ENCODE measurements around the gene SGSM2. TPM values are rescaled to one million over a fixed set of nuclear protein-coding genes. Genes with fewer than 3 reads are reported as not detected.

Gene SGSM2
- total and polyA plus RNA-seq, 2 of the 13 experiments (the other 11 are each of a cell fraction or from before 2014, with no cell fraction given), result 30.4 to 51.3 TPM

DNA sequence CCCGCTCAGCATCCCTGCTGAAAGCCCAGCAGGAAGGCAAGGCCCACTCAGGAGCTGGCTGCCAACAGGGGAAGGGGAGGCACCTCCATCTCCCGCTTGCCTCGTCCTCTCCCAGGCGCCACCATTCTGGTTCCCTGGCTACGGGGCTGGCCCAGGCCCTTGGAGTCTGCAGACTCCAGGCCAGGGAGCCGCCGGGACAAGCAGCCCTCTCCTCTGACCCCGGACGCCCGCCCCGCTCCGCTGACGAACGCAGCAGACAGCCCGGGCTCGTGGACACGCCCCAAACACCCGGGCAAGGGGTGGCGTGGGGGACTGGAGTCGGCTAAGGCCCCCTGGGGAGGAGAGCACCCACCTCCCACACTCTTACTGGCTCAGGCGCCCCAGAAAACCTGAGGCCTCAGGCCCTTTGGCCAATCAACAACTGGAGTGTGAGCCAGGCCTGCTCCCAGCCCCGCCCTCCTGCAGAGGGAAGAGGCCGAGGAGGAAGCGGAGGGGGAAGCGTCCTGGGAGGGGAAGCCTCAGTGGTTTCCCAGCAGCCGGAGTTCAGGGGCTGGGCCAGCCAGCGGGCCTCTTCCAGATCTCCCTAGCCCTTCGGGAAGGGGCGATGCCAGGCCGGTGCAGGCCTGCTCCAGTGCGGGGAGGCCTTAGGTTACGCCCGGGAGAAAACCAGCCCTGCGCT lies 59.4 kb downstream of the SGSM2 start (continued):
- TF ChIP-seq PHF20 (CRISPR knock-in tag; IDR thresholded peaks at IDR 0.05) (no peak), ZNF136 (CRISPR knock-in tag; IDR thresholded peaks at IDR 0.05; ENCODE audit: low read depth) (no peak), YEATS4 (CRISPR knock-in tag; IDR thresholded peaks at IDR 0.05; ENCODE audit: borderline replicate concordance) (peak; percentile 44; the same call in 1 of the 2 replicates), ZNF746 (CRISPR knock-in tag; IDR thresholded peaks at IDR 0.05) (no peak; the same call in 1 of the 2 replicates), ZNF329 (CRISPR knock-in tag; IDR thresholded peaks at IDR 0.05; ENCODE audit: low read depth) (no peak), GABPA (IDR thresholded peaks at IDR 0.05; ENCODE audit: low read depth, low read length) (no peak; the same call in 1 of the 2 replicates), GABPA (CRISPR knock-in tag; IDR thresholded peaks at IDR 0.05; ENCODE audit: low read depth) (peak; percentile 44; the same call in 1 of the 2 replicates), CCDC6 (CRISPR knock-in tag; IDR thresholded peaks at IDR 0.05) (no peak), THYN1 (CRISPR knock-in tag; IDR thresholded peaks at IDR 0.05; ENCODE audit: borderline replicate concordance, low read depth) (no peak), ZNF619 (CRISPR knock-in tag; IDR thresholded peaks at IDR 0.05) (no peak), SAP130 (CRISPR knock-in tag; IDR thresholded peaks at IDR 0.05; ENCODE audit: low read depth) (peak; percentile 96), PITX1 (CRISPR knock-in tag; IDR thresholded peaks at IDR 0.05) (no peak; the same call in 1 of the 2 replicates), MAZ (IDR thresholded peaks at IDR 0.05; ENCODE audit: borderline replicate concordance, low read depth, low read length) (peak; percentile 84; the same call in 1 of the 2 replicates), MAZ (CRISPR knock-in tag; IDR thresholded peaks at IDR 0.05; ENCODE audit: low read depth) (peak; percentile 16; the same call in 1 of the 2 replicates), ZNF430 (CRISPR knock-in tag; IDR thresholded peaks at IDR 0.05) (no peak), ZNF335 (CRISPR knock-in tag; IDR thresholded peaks at IDR 0.05) (no peak), ZNF468 (CRISPR knock-in tag; IDR thresholded peaks at IDR 0.05) (no peak), RFX5 (IDR thresholded peaks at IDR 0.05; ENCODE audit: low read depth, low read length) (no peak), ETV5 (CRISPR knock-in tag; IDR thresholded peaks at IDR 0.05; ENCODE audit: borderline replicate concordance) (peak; percentile 41; the same call in 1 of the 2 replicates)
- TF ChIP-seq, protein P1, sequence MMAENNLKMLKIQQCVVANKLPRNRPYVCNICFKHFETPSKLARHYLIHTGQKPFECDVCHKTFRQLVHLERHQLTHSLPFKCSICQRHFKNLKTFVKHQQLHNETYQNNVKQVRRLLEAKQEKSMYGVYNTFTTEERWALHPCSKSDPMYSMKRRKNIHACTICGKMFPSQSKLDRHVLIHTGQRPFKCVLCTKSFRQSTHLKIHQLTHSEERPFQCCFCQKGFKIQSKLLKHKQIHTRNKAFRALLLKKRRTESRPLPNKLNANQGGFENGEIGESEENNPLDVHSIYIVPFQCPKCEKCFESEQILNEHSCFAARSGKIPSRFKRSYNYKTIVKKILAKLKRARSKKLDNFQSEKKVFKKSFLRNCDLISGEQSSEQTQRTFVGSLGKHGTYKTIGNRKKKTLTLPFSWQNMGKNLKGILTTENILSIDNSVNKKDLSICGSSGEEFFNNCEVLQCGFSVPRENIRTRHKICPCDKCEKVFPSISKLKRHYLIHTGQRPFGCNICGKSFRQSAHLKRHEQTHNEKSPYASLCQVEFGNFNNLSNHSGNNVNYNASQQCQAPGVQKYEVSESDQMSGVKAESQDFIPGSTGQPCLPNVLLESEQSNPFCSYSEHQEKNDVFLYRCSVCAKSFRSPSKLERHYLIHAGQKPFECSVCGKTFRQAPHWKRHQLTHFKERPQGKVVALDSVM (CRISPR knock-in tag; IDR thresholded peaks at IDR 0.05), result no peak
- TF ChIP-seq, protein P2, sequence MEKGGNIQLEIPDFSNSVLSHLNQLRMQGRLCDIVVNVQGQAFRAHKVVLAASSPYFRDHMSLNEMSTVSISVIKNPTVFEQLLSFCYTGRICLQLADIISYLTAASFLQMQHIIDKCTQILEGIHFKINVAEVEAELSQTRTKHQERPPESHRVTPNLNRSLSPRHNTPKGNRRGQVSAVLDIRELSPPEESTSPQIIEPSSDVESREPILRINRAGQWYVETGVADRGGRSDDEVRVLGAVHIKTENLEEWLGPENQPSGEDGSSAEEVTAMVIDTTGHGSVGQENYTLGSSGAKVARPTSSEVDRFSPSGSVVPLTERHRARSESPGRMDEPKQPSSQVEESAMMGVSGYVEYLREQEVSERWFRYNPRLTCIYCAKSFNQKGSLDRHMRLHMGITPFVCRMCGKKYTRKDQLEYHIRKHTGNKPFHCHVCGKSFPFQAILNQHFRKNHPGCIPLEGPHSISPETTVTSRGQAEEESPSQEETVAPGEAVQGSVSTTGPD (CRISPR knock-in tag; IDR thresholded peaks at IDR 0.05), result no peak
- TF ChIP-seq, protein P3, sequence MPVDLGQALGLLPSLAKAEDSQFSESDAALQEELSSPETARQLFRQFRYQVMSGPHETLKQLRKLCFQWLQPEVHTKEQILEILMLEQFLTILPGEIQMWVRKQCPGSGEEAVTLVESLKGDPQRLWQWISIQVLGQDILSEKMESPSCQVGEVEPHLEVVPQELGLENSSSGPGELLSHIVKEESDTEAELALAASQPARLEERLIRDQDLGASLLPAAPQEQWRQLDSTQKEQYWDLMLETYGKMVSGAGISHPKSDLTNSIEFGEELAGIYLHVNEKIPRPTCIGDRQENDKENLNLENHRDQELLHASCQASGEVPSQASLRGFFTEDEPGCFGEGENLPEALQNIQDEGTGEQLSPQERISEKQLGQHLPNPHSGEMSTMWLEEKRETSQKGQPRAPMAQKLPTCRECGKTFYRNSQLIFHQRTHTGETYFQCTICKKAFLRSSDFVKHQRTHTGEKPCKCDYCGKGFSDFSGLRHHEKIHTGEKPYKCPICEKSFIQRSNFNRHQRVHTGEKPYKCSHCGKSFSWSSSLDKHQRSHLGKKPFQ (CRISPR knock-in tag; IDR thresholded peaks at IDR 0.05; ENCODE audit: insufficient replicate concordance), result no peak
- TF ChIP-seq, protein P4, sequence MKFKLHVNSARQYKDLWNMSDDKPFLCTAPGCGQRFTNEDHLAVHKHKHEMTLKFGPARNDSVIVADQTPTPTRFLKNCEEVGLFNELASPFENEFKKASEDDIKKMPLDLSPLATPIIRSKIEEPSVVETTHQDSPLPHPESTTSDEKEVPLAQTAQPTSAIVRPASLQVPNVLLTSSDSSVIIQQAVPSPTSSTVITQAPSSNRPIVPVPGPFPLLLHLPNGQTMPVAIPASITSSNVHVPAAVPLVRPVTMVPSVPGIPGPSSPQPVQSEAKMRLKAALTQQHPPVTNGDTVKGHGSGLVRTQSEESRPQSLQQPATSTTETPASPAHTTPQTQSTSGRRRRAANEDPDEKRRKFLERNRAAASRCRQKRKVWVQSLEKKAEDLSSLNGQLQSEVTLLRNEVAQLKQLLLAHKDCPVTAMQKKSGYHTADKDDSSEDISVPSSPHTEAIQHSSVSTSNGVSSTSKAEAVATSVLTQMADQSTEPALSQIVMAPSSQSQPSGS (CRISPR knock-in tag; IDR thresholded peaks at IDR 0.05), result no peak

Measured in HepG2 (cell line).